Mammary epithelial cell (primary cell): Measurements from ENCODE around the gene SPAM1.

Experiments
- CTCF ChIP-seq, 2 donors: IDR thresholded peaks in 1 of 2; conservative IDR thresholded peaks in 1 of 2; 2 replicates each; pipeline ENCODE4 v1.5.1; 2011 to 2012; ENCODE audit warnings: inconsistent platforms in 2 of 2, low read length in 2 of 2, mild to moderate bottlenecking in 2 of 2, control low read depth in 1 of 2, low read depth in 1 of 2; ENCODE audit not compliant: insufficient read depth in 1 of 2; ENCODE audit errors: extremely low read depth in 1 of 2
- EZH2 ChIP-seq: IDR thresholded peaks from 2 replicates; pipeline ENCODE4 v1.6.1; 2012; ENCODE audit warnings: low read length, inconsistent platforms, borderline replicate concordance

- TF ChIP-seq EZH2 (no peak), CTCF (conservative IDR thresholded peaks at IDR 0.05 in 1 of 2, IDR thresholded peaks at IDR 0.05 in 1 of 2; ENCODE audit: extremely low read depth in 1 of 2, insufficient read depth in 1 of 2, low read depth in 1 of 2, low read length in 2 of 2) (no peak)
These were observed 23.9 kb upstream of the SPAM1 start for GRCh38 chr7:123901101-123901500.
